NCI-H510A treated with DMSO at 0.1 percent for 48 hours (cell line): Measurements from ENCODE around the gene SHQ1.
"Not testable (repeated sequence)": the region's sequence is repeated elsewhere in the genome, so short reads cannot be mapped to it uniquely, and the experiment has no call there.

Experiments
- DNase-seq: peaks from one replicate; lab custom pipeline; 2025; lab: John Stamatoyannopoulos, UW

SHQ1 gene

GRCh38 chr3:72748659-72749058 is 99.6 kb downstream of the SHQ1 start:
- DNase-seq = no peak

GRCh38 chr3:72746430-72747411 is 101.5 kb downstream of the SHQ1 start:
- peak; percentile 8 for DNase-seq

- DNase-seq = peak; percentile 40
Observed at GRCh38 chr3:72745146-72745999, 102.9 kb downstream of the SHQ1 start.

- DNase-seq = no peak
Observed at GRCh38 chr3:72744330-72744729, 103.9 kb downstream of the SHQ1 start.

GRCh38 chr3:72739531-72740466 is 108.4 kb downstream of the SHQ1 start:
- DNase-seq = no peak

- peak; percentile 28 for DNase-seq
Observed at GRCh38 chr3:72738752-72739530, 109.3 kb downstream of the SHQ1 start.

GRCh38 chr3:72735072-72735471 is 113.2 kb downstream of the SHQ1 start:
- not testable (repeated sequence) for DNase-seq

GRCh38 chr3:72733676-72734075 is 114.6 kb downstream of the SHQ1 start:
- DNase-seq = no peak

GRCh38 chr3:72732666-72733345 is 115.4 kb downstream of the SHQ1 start:
- DNase-seq = not testable (repeated sequence)

- DNase-seq = peak; percentile 21
Observed at GRCh38 chr3:72728958-72729467, 119.2 kb downstream of the SHQ1 start.

- DNase-seq = no peak
Observed at GRCh38 chr3:72728329-72728889, 119.8 kb downstream of the SHQ1 start.

- DNase-seq = no peak
Observed at GRCh38 chr3:72727726-72728125, 120.5 kb downstream of the SHQ1 start.

GRCh38 chr3:72727172-72727571 is 121.1 kb downstream of the SHQ1 start:
- no peak for DNase-seq

GRCh38 chr3:72725229-72725628 is 123.0 kb downstream of the SHQ1 start:
- no peak for DNase-seq

- no peak for DNase-seq
Observed at GRCh38 chr3:72724070-72724469, 124.2 kb downstream of the SHQ1 start.

- no peak for DNase-seq
Observed at GRCh38 chr3:72722930-72723726, 125.1 kb downstream of the SHQ1 start.

GRCh38 chr3:72721683-72722381 is 126.4 kb downstream of the SHQ1 start:
- no peak for DNase-seq

- DNase-seq = no peak
Observed at GRCh38 chr3:72720566-72720965, 127.7 kb downstream of the SHQ1 start.
